ENCODE measurements around the gene BAK1.
"Not testable (repeated sequence)": the region's sequence is repeated elsewhere in the genome, so short reads cannot be mapped to it uniquely, and the experiment has no call there.

BAK1 gene

GRCh38 chr6:33596894-33597293 lies 16.8 kb upstream of the BAK1 start:
- H3K27me3 ChIP-seq (ENCODE audit: control insufficient read depth in 2 of 2, insufficient read depth in 2 of 2, low read length in 2 of 2); H3K9me3 ChIP-seq (ENCODE audit: control insufficient read depth in 2 of 2, low read length in 2 of 2); H3K9ac ChIP-seq (ENCODE audit: low read depth in 1 of 2, low read length in 2 of 2); H3K4me3 ChIP-seq (ENCODE audit: low read length in 2 of 2); H3K36me3 ChIP-seq (ENCODE audit: control insufficient read depth in 2 of 2, insufficient read depth in 2 of 2, low read length in 2 of 2); H3K27ac ChIP-seq (ENCODE audit: low read depth in 2 of 2, low read length in 2 of 2): not testable (repeated sequence)
- peaks cover 10 to 16% of the 10 kb centered on the region in 2 donors for H3K4me1 ChIP-seq (ENCODE audit: control insufficient read depth in 2 of 2, insufficient read depth in 2 of 2, low read length in 2 of 2)

DNA sequence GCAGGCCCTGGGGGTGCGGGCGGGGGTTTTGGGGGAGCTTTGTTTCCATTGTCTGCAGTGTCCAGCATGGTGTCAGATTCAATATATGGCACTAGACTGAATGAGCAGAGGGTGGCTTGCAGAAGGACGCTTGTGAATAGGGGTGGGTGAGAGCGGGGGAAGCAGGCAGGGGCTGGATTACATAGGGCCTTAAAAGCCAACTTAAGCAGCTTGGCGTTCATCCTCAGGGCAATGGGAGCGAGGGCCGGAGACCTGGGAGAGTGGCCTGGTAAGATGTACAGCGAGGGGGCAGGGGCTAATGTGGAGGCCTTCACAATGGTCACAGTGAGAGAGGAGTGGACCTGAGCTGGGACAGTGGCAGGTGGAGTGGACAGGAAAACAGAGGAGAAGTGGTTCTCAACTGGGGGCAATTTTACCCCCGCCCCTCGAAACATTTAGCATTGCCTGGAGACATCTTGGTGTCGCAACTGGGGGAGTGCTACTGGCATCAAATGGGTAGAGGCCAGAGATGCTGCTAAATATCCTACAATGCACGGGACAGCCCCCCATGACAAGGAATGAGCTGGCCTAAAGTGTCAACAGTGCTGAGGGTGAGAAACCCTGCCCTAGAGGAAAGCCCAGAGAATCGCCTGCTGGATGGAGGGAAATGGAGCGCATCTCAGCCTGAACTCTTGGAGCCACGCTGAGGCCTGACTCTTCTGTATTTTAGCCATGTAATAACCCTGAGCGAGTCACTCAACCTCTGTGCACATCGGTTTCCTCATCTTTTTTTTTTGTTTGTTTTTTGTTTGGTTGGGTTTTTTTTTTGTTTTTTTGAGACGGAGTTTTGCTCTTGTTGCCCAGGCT lies 15.1 kb upstream of the BAK1 start:
- H3K9me3 ChIP-seq (ENCODE audit: control insufficient read depth in 2 of 2, low read length in 2 of 2): no peaks in the 10 kb centered on the region
- peaks cover 24 to 29% of the 10 kb centered on the region in 2 donors for H3K4me1 ChIP-seq (ENCODE audit: control insufficient read depth in 2 of 2, insufficient read depth in 2 of 2, low read length in 2 of 2)
- H3K4me3 ChIP-seq (ENCODE audit: low read length in 2 of 2): no peak overlapping the region
- H3K36me3 ChIP-seq (ENCODE audit: control insufficient read depth in 2 of 2, insufficient read depth in 2 of 2, low read length in 2 of 2): no peaks in the 10 kb centered on the region
- no peak overlapping the region for H3K9ac ChIP-seq (ENCODE audit: low read depth in 1 of 2, low read length in 2 of 2)
- no peaks in the 10 kb centered on the region for H3K27me3 ChIP-seq (ENCODE audit: control insufficient read depth in 2 of 2, insufficient read depth in 2 of 2, low read length in 2 of 2)
- no peak overlapping the region for H3K27ac ChIP-seq (ENCODE audit: low read depth in 2 of 2, low read length in 2 of 2)

DNA sequence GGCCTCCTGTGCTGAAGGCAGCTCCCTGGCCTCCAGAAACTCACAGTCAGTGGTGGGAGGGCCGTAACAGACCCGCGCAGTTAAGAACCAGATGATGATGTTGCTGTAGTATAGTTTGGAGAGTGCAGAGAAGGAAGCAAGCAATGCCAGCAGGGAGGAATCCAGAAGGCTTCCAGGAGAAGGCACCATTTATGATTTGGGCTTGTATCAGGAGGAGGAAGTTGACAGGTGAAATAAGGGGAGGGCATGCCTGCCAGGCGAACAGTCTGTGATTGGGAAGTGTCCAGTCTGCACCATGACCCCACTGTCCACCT lies 13.3 kb upstream of the BAK1 start:
- Histone ChIP-seq H3K27ac (ENCODE audit: low read depth in 2 of 2, low read length in 2 of 2) (peak overlapping the region; percentile 41 to 56), H3K4me3 (ENCODE audit: low read length in 2 of 2) (peak overlapping the region; percentile 39 to 63), H3K4me1 (ENCODE audit: control insufficient read depth in 2 of 2, insufficient read depth in 2 of 2, low read length in 2 of 2) (peaks cover 36 to 39% of the 10 kb centered on the region in 2 donors), H3K9me3 (ENCODE audit: control insufficient read depth in 2 of 2, low read length in 2 of 2) (no peaks in the 10 kb centered on the region), H3K36me3 (ENCODE audit: control insufficient read depth in 2 of 2, insufficient read depth in 2 of 2, low read length in 2 of 2) (no peaks in the 10 kb centered on the region), H3K9ac (ENCODE audit: low read depth in 1 of 2, low read length in 2 of 2) (peak overlapping the region; percentile 47 to 73), H3K27me3 (ENCODE audit: control insufficient read depth in 2 of 2, insufficient read depth in 2 of 2, low read length in 2 of 2) (no peaks in the 10 kb centered on the region)

GRCh38 chr6:33592595-33593413 lies 12.7 kb upstream of the BAK1 start:
- peak overlapping the region; percentile 41 to 56 for H3K27ac ChIP-seq (ENCODE audit: low read depth in 2 of 2, low read length in 2 of 2)

DNA sequence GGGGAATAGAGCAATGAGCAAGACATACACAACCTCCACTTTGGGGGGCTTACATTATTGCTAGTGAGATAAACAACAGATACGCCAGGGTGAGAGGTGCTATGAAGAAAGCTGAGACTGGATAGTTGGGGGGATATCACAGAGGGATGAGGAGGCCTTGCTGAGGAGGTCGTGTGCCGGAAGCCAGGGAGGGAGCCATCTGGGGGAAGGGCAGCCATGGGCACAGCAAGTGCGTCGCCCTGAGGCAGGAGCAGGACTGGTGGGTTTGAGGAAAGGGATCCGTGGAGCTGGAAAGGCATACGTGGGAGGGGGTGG lies 12.2 kb upstream of the BAK1 start:
- Histone ChIP-seq H3K4me3 (ENCODE audit: low read length in 2 of 2) (peak overlapping the region in 1 of 2 donors; percentile 9), H3K27ac (ENCODE audit: low read depth in 2 of 2, low read length in 2 of 2) (peak overlapping the region in 1 of 2 donors; percentile 56)

More at GRCh38 chr6:33592595-33593413, 12.7 kb upstream of the BAK1 start:
- Histone ChIP-seq H3K9me3 (ENCODE audit: control insufficient read depth in 2 of 2, low read length in 2 of 2) (no peaks in the 10 kb centered on the region), H3K4me1 (ENCODE audit: control insufficient read depth in 2 of 2, insufficient read depth in 2 of 2, low read length in 2 of 2) (peaks cover 36 to 39% of the 10 kb centered on the region in 2 donors), H3K4me3 (ENCODE audit: low read length in 2 of 2) (peak overlapping the region; percentile 39 to 63), H3K36me3 (ENCODE audit: control insufficient read depth in 2 of 2, insufficient read depth in 2 of 2, low read length in 2 of 2) (no peaks in the 10 kb centered on the region), H3K27me3 (ENCODE audit: control insufficient read depth in 2 of 2, insufficient read depth in 2 of 2, low read length in 2 of 2) (no peaks in the 10 kb centered on the region), H3K9ac (ENCODE audit: low read depth in 1 of 2, low read length in 2 of 2) (peak overlapping the region; percentile 47 to 73)

GRCh38 chr6:33591424-33592032 lies 11.5 kb upstream of the BAK1 start:
- H3K4me3 ChIP-seq (ENCODE audit: low read length in 2 of 2): no peak overlapping the region
- H3K9me3 ChIP-seq (ENCODE audit: control insufficient read depth in 2 of 2, low read length in 2 of 2): no peaks in the 10 kb centered on the region
- H3K27ac ChIP-seq (ENCODE audit: low read depth in 2 of 2, low read length in 2 of 2): peak overlapping the region; percentile 86 to 93
- H3K36me3 ChIP-seq (ENCODE audit: control insufficient read depth in 2 of 2, insufficient read depth in 2 of 2, low read length in 2 of 2): no peaks in the 10 kb centered on the region
- no peaks in the 10 kb centered on the region for H3K27me3 ChIP-seq (ENCODE audit: control insufficient read depth in 2 of 2, insufficient read depth in 2 of 2, low read length in 2 of 2)
- peak overlapping the region; percentile 47 to 77 for H3K9ac ChIP-seq (ENCODE audit: low read depth in 1 of 2, low read length in 2 of 2)
- H3K4me1 ChIP-seq (ENCODE audit: control insufficient read depth in 2 of 2, insufficient read depth in 2 of 2, low read length in 2 of 2): peaks cover 36 to 39% of the 10 kb centered on the region in 2 donors

More for the DNA sequence above, 12.2 kb upstream of the BAK1 start:
- H3K9ac ChIP-seq (ENCODE audit: low read depth in 1 of 2, low read length in 2 of 2): no peak overlapping the region
- no peaks in the 10 kb centered on the region for H3K9me3 ChIP-seq (ENCODE audit: control insufficient read depth in 2 of 2, low read length in 2 of 2)
- H3K4me1 ChIP-seq (ENCODE audit: control insufficient read depth in 2 of 2, insufficient read depth in 2 of 2, low read length in 2 of 2): peaks cover 36 to 39% of the 10 kb centered on the region in 2 donors
- no peaks in the 10 kb centered on the region for H3K36me3 ChIP-seq (ENCODE audit: control insufficient read depth in 2 of 2, insufficient read depth in 2 of 2, low read length in 2 of 2)
- no peaks in the 10 kb centered on the region for H3K27me3 ChIP-seq (ENCODE audit: control insufficient read depth in 2 of 2, insufficient read depth in 2 of 2, low read length in 2 of 2)

DNA sequence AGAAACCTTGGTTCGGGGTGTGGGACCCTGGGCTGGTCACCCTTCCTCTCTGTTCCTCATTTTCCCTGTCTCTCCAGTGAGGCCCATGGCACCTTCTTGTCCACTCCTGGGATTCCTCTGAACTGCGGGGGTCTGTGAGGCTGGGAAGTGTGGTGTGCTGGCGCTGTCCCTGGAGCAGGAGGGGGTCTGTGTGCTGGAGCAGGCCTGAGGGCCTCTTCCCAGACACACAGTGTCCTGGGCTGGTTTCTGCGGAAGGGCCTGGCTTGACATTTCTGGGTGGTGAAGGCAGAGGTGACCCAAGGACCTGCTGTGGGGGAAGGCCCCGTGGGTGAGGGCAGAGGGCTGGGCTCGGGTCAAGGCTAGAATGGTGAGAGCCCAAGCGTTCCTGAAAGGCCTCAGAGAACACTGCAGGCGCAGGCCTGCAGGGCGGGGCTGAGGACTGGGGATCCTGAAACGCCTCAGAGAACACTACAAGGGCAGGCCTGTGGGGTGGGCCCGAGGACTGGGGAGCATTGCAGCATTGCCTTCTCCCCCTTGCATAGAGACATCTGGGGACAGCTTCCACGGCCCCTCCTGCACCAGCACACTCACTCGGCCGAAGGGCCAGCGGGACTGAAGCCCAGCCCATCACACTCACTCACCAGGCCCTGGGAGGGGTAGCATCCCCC lies 10.6 kb upstream of the BAK1 start:
- Histone ChIP-seq H3K4me3 (ENCODE audit: low read length in 2 of 2) (peak overlapping the region in 1 of 2 donors; percentile 31), H3K9ac (ENCODE audit: low read depth in 1 of 2, low read length in 2 of 2) (peak overlapping the region; percentile 68 to 77)

GRCh38 chr6:33589731-33590530 lies 9.9 kb upstream of the BAK1 start:
- H3K27ac ChIP-seq (ENCODE audit: low read depth in 2 of 2, low read length in 2 of 2): peak overlapping the region; percentile 86 to 93
- H3K36me3 ChIP-seq (ENCODE audit: control insufficient read depth in 2 of 2, insufficient read depth in 2 of 2, low read length in 2 of 2): no peaks in the 10 kb centered on the region
- peaks cover 39 to 43% of the 10 kb centered on the region in 2 donors for H3K4me1 ChIP-seq (ENCODE audit: control insufficient read depth in 2 of 2, insufficient read depth in 2 of 2, low read length in 2 of 2)
- peak overlapping the region; percentile 69 to 77 for H3K9ac ChIP-seq (ENCODE audit: low read depth in 1 of 2, low read length in 2 of 2)
- H3K9me3 ChIP-seq (ENCODE audit: control insufficient read depth in 2 of 2, low read length in 2 of 2): no peaks in the 10 kb centered on the region
- no peaks in the 10 kb centered on the region for H3K27me3 ChIP-seq (ENCODE audit: control insufficient read depth in 2 of 2, insufficient read depth in 2 of 2, low read length in 2 of 2)
- no peak overlapping the region for H3K4me3 ChIP-seq (ENCODE audit: low read length in 2 of 2)

More for the DNA sequence above, 10.6 kb upstream of the BAK1 start:
- H3K27ac ChIP-seq (ENCODE audit: low read depth in 2 of 2, low read length in 2 of 2): peak overlapping the region; percentile 86 to 93
- no peaks in the 10 kb centered on the region for H3K9me3 ChIP-seq (ENCODE audit: control insufficient read depth in 2 of 2, low read length in 2 of 2)
- peaks cover 38 to 42% of the 10 kb centered on the region in 2 donors for H3K4me1 ChIP-seq (ENCODE audit: control insufficient read depth in 2 of 2, insufficient read depth in 2 of 2, low read length in 2 of 2)
- H3K36me3 ChIP-seq (ENCODE audit: control insufficient read depth in 2 of 2, insufficient read depth in 2 of 2, low read length in 2 of 2): no peaks in the 10 kb centered on the region
- H3K27me3 ChIP-seq (ENCODE audit: control insufficient read depth in 2 of 2, insufficient read depth in 2 of 2, low read length in 2 of 2): no peaks in the 10 kb centered on the region

DNA sequence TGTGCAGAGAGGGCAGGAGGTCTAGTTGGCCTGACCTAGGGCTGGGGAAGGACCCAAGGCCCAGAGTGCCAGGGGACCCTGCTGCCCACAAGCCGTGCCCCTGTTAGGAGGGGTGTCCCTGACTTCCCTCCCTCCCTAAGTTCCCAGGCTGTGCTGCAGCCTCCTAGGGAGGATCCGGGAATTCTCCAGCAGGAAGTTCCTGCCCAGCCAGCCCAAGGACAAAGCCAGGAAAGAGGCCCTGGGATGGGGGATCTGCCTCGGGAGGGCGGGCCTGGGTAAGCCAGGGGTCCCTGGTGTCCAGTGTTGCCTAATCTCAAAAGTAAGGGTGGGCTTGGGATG lies 9.3 kb upstream of the BAK1 start:
- Histone ChIP-seq H3K9ac (ENCODE audit: low read depth in 1 of 2, low read length in 2 of 2) (peak overlapping the region in 1 of 2 donors; percentile 77), H3K4me3 (ENCODE audit: low read length in 2 of 2) (no peak overlapping the region), H3K27me3 (ENCODE audit: control insufficient read depth in 2 of 2, insufficient read depth in 2 of 2, low read length in 2 of 2) (no peaks in the 10 kb centered on the region), H3K9me3 (ENCODE audit: control insufficient read depth in 2 of 2, low read length in 2 of 2) (no peaks in the 10 kb centered on the region), H3K4me1 (ENCODE audit: control insufficient read depth in 2 of 2, insufficient read depth in 2 of 2, low read length in 2 of 2) (peaks cover 39 to 43% of the 10 kb centered on the region in 2 donors), H3K36me3 (ENCODE audit: control insufficient read depth in 2 of 2, insufficient read depth in 2 of 2, low read length in 2 of 2) (no peaks in the 10 kb centered on the region), H3K27ac (ENCODE audit: low read depth in 2 of 2, low read length in 2 of 2) (peak overlapping the region; percentile 86 to 93)
